Measurements from ENCODE around the gene RBFOX2.
"Not testable (repeated sequence)": the region's sequence is repeated elsewhere in the genome, so short reads cannot be mapped to it uniquely, and the experiment has no call there.

RBFOX2 gene

DNA sequence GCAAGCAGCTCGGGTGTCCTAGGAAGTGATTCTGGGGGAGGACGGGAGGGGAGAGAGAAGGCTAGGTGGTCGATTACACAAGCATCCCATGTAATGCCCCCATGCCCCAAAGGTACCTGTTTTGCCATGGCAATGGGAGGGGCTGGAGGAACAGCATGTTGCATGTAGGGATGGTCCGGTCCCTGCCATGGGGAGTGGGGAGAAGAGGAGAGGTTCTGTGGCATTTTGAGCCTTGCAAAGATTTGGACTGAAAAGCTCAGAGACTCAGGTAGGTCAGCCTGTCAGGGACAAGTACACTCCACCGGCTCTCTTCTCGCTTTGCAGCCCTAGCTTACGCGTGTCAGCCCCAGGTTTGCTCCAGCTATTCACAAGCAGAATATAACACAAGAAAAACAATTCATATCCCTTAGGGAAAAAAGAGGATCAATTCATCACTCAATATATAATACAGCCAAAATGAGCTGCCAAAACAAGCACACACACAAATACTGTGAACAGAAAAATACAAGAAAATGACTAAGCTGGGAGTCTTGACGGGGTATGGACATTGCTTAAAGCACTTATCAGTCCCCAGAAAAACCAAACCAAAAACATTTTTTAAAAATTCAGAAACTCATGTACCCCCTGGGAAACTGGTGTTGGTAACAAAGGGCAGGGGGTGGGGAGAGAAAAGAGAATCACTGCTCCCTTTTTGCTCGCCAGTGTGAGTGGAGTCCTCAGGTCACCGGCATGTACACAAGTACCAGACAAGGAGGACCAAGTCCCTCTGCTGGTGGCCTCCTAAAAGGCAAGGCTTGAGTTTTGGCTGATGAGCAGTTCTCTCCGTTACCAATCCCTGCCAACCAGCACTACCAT lies 289.3 kb downstream of the RBFOX2 start:
- H3K4me1 ChIP-seq (ENCODE audit: control insufficient read depth in 2 of 2, insufficient read depth in 2 of 2, low read length in 2 of 2): no peaks in the 10 kb centered on the region
- peaks cover 19 to 20% of the 10 kb centered on the region in 2 donors for H3K36me3 ChIP-seq (ENCODE audit: control insufficient read depth in 2 of 2, insufficient read depth in 2 of 2, low read length in 2 of 2)
- H3K9ac ChIP-seq (ENCODE audit: low read depth in 1 of 2, low read length in 2 of 2): no peak overlapping the region
- no peaks in the 10 kb centered on the region for H3K27me3 ChIP-seq (ENCODE audit: control insufficient read depth in 2 of 2, insufficient read depth in 2 of 2, low read length in 2 of 2)
- H3K27ac ChIP-seq (ENCODE audit: low read depth in 2 of 2, low read length in 2 of 2): no peak overlapping the region
- H3K4me3 ChIP-seq (ENCODE audit: low read length in 2 of 2): no peak overlapping the region
- no peaks in the 10 kb centered on the region for H3K9me3 ChIP-seq (ENCODE audit: control insufficient read depth in 2 of 2, low read length in 2 of 2)

GRCh38 chr22:35737886-35738285 lies 290.7 kb downstream of the RBFOX2 start:
- H3K27ac ChIP-seq (ENCODE audit: low read depth in 2 of 2, low read length in 2 of 2); H3K27me3 ChIP-seq (ENCODE audit: control insufficient read depth in 2 of 2, insufficient read depth in 2 of 2, low read length in 2 of 2); H3K4me1 ChIP-seq (ENCODE audit: control insufficient read depth in 2 of 2, insufficient read depth in 2 of 2, low read length in 2 of 2); H3K9me3 ChIP-seq (ENCODE audit: control insufficient read depth in 2 of 2, low read length in 2 of 2); H3K4me3 ChIP-seq (ENCODE audit: low read length in 2 of 2); H3K9ac ChIP-seq (ENCODE audit: low read depth in 1 of 2, low read length in 2 of 2): not testable (repeated sequence)
- H3K36me3 ChIP-seq (ENCODE audit: control insufficient read depth in 2 of 2, insufficient read depth in 2 of 2, low read length in 2 of 2): peaks cover 12 to 17% of the 10 kb centered on the region in 2 donors

- H3K9ac ChIP-seq (ENCODE audit: low read depth in 1 of 2, low read length in 2 of 2): no peak overlapping the region
- peaks cover 0 to 3% of the 10 kb centered on the region in 2 donors for H3K4me1 ChIP-seq (ENCODE audit: control insufficient read depth in 2 of 2, insufficient read depth in 2 of 2, low read length in 2 of 2)
- H3K36me3 ChIP-seq (ENCODE audit: control insufficient read depth in 2 of 2, insufficient read depth in 2 of 2, low read length in 2 of 2): peaks cover 3 to 17% of the 10 kb centered on the region in 2 donors
- no peak overlapping the region for H3K27ac ChIP-seq (ENCODE audit: low read depth in 2 of 2, low read length in 2 of 2)
- no peaks in the 10 kb centered on the region for H3K27me3 ChIP-seq (ENCODE audit: control insufficient read depth in 2 of 2, insufficient read depth in 2 of 2, low read length in 2 of 2)
- H3K4me3 ChIP-seq (ENCODE audit: low read length in 2 of 2): no peak overlapping the region
- H3K9me3 ChIP-seq (ENCODE audit: control insufficient read depth in 2 of 2, low read length in 2 of 2): no peaks in the 10 kb centered on the region
These were observed 291.9 kb downstream of the RBFOX2 start for GRCh38 chr22:35736701-35737100.

DNA sequence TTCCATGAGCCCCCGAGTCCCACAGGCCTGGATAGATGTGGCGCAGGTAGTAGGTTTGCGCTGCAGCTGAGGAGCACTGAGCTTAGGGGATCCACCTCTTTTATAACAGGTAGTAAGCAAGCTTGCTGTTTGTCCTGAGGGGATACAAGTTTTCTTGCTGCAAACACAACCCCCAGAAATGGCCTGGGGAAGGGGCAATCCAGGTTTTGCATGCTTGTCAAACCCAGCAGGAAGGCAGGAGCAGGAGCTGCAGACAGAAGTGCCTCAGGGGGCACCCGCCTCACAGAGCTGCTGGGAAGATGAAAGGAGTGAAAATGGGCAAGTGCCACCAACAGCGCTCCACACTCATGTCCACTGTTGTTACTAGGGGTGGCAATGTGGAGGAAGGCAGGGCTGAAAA lies 292.5 kb downstream of the RBFOX2 start:
- no peaks in the 10 kb centered on the region for H3K9me3 ChIP-seq (ENCODE audit: control insufficient read depth in 2 of 2, low read length in 2 of 2)
- no peaks in the 10 kb centered on the region for H3K27me3 ChIP-seq (ENCODE audit: control insufficient read depth in 2 of 2, insufficient read depth in 2 of 2, low read length in 2 of 2)
- H3K4me3 ChIP-seq (ENCODE audit: low read length in 2 of 2): no peak overlapping the region
- H3K4me1 ChIP-seq (ENCODE audit: control insufficient read depth in 2 of 2, insufficient read depth in 2 of 2, low read length in 2 of 2): peaks cover 0 to 3% of the 10 kb centered on the region in 2 donors
- no peak overlapping the region for H3K27ac ChIP-seq (ENCODE audit: low read depth in 2 of 2, low read length in 2 of 2)
- H3K9ac ChIP-seq (ENCODE audit: low read depth in 1 of 2, low read length in 2 of 2): no peak overlapping the region
- H3K36me3 ChIP-seq (ENCODE audit: control insufficient read depth in 2 of 2, insufficient read depth in 2 of 2, low read length in 2 of 2): peaks cover 3 to 16% of the 10 kb centered on the region in 2 donors

- Histone ChIP-seq H3K9me3 (ENCODE audit: control insufficient read depth in 2 of 2, low read length in 2 of 2) (no peaks in the 10 kb centered on the region), H3K9ac (ENCODE audit: low read depth in 1 of 2, low read length in 2 of 2) (no peak overlapping the region), H3K27ac (ENCODE audit: low read depth in 2 of 2, low read length in 2 of 2) (no peak overlapping the region), H3K4me1 (ENCODE audit: control insufficient read depth in 2 of 2, insufficient read depth in 2 of 2, low read length in 2 of 2) (peaks cover 0 to 3% of the 10 kb centered on the region in 2 donors), H3K27me3 (ENCODE audit: control insufficient read depth in 2 of 2, insufficient read depth in 2 of 2, low read length in 2 of 2) (no peaks in the 10 kb centered on the region), H3K4me3 (ENCODE audit: low read length in 2 of 2) (no peak overlapping the region), H3K36me3 (ENCODE audit: control insufficient read depth in 2 of 2, insufficient read depth in 2 of 2, low read length in 2 of 2) (peaks cover 3 to 11% of the 10 kb centered on the region in 2 donors)
These were observed 293.1 kb downstream of the RBFOX2 start for GRCh38 chr22:35735542-35735941.

- no peaks in the 10 kb centered on the region for H3K9me3 ChIP-seq (ENCODE audit: control insufficient read depth in 2 of 2, low read length in 2 of 2)
These were observed 294.2 kb downstream of the RBFOX2 start for GRCh38 chr22:35734517-35734827.

GRCh38 chr22:35733791-35734516 lies 294.7 kb downstream of the RBFOX2 start:
- H3K4me1 ChIP-seq (ENCODE audit: control insufficient read depth in 2 of 2, insufficient read depth in 2 of 2, low read length in 2 of 2): peaks cover 0 to 6% of the 10 kb centered on the region in 2 donors
- H3K36me3 ChIP-seq (ENCODE audit: control insufficient read depth in 2 of 2, insufficient read depth in 2 of 2, low read length in 2 of 2): peaks cover under 1 to 6% of the 10 kb centered on the region in 2 donors
- H3K4me3 ChIP-seq (ENCODE audit: low read length in 2 of 2): no peak overlapping the region
- H3K9ac ChIP-seq (ENCODE audit: low read depth in 1 of 2, low read length in 2 of 2): no peak overlapping the region
- H3K9me3 ChIP-seq (ENCODE audit: control insufficient read depth in 2 of 2, low read length in 2 of 2): no peaks in the 10 kb centered on the region
- no peaks in the 10 kb centered on the region for H3K27me3 ChIP-seq (ENCODE audit: control insufficient read depth in 2 of 2, insufficient read depth in 2 of 2, low read length in 2 of 2)
- H3K27ac ChIP-seq (ENCODE audit: low read depth in 2 of 2, low read length in 2 of 2): no peak overlapping the region

More at GRCh38 chr22:35734517-35734827, 294.2 kb downstream of the RBFOX2 start:
- Histone ChIP-seq H3K36me3 (ENCODE audit: control insufficient read depth in 2 of 2, insufficient read depth in 2 of 2, low read length in 2 of 2) (peaks cover 3 to 8% of the 10 kb centered on the region in 2 donors), H3K27me3 (ENCODE audit: control insufficient read depth in 2 of 2, insufficient read depth in 2 of 2, low read length in 2 of 2) (no peaks in the 10 kb centered on the region), H3K4me1 (ENCODE audit: control insufficient read depth in 2 of 2, insufficient read depth in 2 of 2, low read length in 2 of 2) (peaks cover 0 to 3% of the 10 kb centered on the region in 2 donors), H3K27ac (ENCODE audit: low read depth in 2 of 2, low read length in 2 of 2) (no peak overlapping the region), H3K9ac (ENCODE audit: low read depth in 1 of 2, low read length in 2 of 2) (no peak overlapping the region), H3K4me3 (ENCODE audit: low read length in 2 of 2) (no peak overlapping the region)

DNA sequence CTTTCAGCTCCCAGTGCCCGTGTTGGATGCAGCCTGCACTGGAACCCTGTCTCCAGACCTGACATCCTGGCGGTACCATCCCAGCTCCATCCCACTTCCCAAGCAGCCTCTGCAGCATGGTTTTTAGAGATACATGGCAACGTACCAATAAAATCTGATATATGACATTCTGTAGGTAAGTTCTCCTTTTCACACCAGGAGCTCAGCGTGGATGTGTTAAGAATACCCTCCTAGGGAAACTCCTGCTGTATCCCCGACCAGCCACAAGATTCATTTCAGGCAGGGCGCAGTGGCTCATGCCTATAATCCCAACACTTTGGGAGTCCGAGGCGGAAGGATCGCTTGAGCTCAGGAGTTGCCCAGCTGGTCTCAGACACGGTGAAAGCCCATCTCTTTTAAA lies 295.6 kb downstream of the RBFOX2 start:
- Histone ChIP-seq H3K9ac (ENCODE audit: low read depth in 1 of 2, low read length in 2 of 2) (no peak overlapping the region), H3K27ac (ENCODE audit: low read depth in 2 of 2, low read length in 2 of 2) (no peak overlapping the region), H3K4me1 (ENCODE audit: control insufficient read depth in 2 of 2, insufficient read depth in 2 of 2, low read length in 2 of 2) (peaks cover 3 to 10% of the 10 kb centered on the region in 2 donors), H3K9me3 (ENCODE audit: control insufficient read depth in 2 of 2, low read length in 2 of 2) (no peaks in the 10 kb centered on the region), H3K36me3 (ENCODE audit: control insufficient read depth in 2 of 2, insufficient read depth in 2 of 2, low read length in 2 of 2) (peaks cover 0 to under 1% of the 10 kb centered on the region in 2 donors), H3K4me3 (ENCODE audit: low read length in 2 of 2) (no peak overlapping the region), H3K27me3 (ENCODE audit: control insufficient read depth in 2 of 2, insufficient read depth in 2 of 2, low read length in 2 of 2) (no peaks in the 10 kb centered on the region)

DNA sequence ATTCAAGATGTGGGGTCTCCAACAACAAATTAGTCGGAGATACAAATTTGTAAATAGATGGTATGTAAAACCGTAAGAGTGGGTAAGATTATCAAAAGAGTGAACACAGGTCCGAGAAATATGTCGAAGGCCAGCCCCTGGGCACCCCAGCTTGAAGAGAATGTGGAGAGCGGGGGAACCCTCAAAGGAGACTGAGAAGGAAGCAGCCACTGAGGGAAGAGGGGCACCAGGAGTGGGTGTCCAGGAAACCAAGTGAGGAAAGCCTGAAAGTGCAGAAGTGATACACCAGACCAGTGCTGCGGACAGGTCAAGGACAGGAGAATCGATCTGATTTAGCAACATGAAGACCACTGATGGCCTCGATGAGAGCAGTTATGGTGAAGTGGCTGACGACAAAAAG lies 296.5 kb downstream of the RBFOX2 start:
- Histone ChIP-seq H3K4me3 (ENCODE audit: low read length in 2 of 2) (no peak overlapping the region), H3K36me3 (ENCODE audit: control insufficient read depth in 2 of 2, insufficient read depth in 2 of 2, low read length in 2 of 2) (no peaks in the 10 kb centered on the region), H3K9me3 (ENCODE audit: control insufficient read depth in 2 of 2, low read length in 2 of 2) (no peaks in the 10 kb centered on the region), H3K27ac (ENCODE audit: low read depth in 2 of 2, low read length in 2 of 2) (no peak overlapping the region), H3K27me3 (ENCODE audit: control insufficient read depth in 2 of 2, insufficient read depth in 2 of 2, low read length in 2 of 2) (no peaks in the 10 kb centered on the region), H3K9ac (ENCODE audit: low read depth in 1 of 2, low read length in 2 of 2) (no peak overlapping the region), H3K4me1 (ENCODE audit: control insufficient read depth in 2 of 2, insufficient read depth in 2 of 2, low read length in 2 of 2) (peaks cover 3 to 10% of the 10 kb centered on the region in 2 donors)

DNA sequence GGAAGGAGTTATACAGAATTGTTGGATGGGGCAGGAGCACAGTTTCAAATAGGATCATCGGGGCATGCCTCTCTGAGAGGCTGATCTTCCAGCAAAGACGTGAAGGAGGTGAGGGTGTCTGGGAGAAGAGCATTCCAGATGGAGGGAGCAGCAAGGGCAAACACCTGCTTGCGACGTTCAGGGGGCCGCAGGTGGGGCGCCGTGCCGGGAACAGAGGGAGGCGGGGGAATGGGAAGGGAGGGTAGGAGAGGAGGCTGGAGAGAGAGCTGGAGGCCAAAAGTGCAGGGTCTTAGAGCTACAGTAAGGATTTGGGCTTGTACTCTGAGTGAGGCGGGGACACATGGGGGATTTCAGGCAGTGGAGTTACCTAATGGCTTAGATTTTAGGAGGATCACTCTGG lies 297.3 kb downstream of the RBFOX2 start:
- Histone ChIP-seq H3K4me1 (ENCODE audit: control insufficient read depth in 2 of 2, insufficient read depth in 2 of 2, low read length in 2 of 2) (peaks cover 3 to 10% of the 10 kb centered on the region in 2 donors), H3K4me3 (ENCODE audit: low read length in 2 of 2) (no peak overlapping the region)

More for the DNA sequence above, 297.3 kb downstream of the RBFOX2 start:
- H3K27me3 ChIP-seq (ENCODE audit: control insufficient read depth in 2 of 2, insufficient read depth in 2 of 2, low read length in 2 of 2): no peaks in the 10 kb centered on the region
- no peak overlapping the region for H3K9ac ChIP-seq (ENCODE audit: low read depth in 1 of 2, low read length in 2 of 2)
- H3K9me3 ChIP-seq (ENCODE audit: control insufficient read depth in 2 of 2, low read length in 2 of 2): no peaks in the 10 kb centered on the region
- H3K36me3 ChIP-seq (ENCODE audit: control insufficient read depth in 2 of 2, insufficient read depth in 2 of 2, low read length in 2 of 2): no peaks in the 10 kb centered on the region
- no peak overlapping the region for H3K27ac ChIP-seq (ENCODE audit: low read depth in 2 of 2, low read length in 2 of 2)
